Heart right ventricle (tissue), 16 donors: ENCODE results near the gene BAAT. TPM values are rescaled to one million over a fixed set of nuclear protein-coding genes. Genes with fewer than 3 reads are reported as not detected.
A peak's percentile ranks its signal among the peaks of the same experiment; 100 is the strongest.

Source experiments
- ATAC-seq, 8 donors: fragments of 200-7000 bp; cut with Tn5 transposase; one replicate each; pipeline ENCODE4 v1.9.1; 2020; ENCODE audit warnings: mild to moderate bottlenecking in 8 of 8, moderate library complexity in 8 of 8, moderate number of reproducible peaks in 1 of 8
- DNase-seq, 2 donors: peaks; one replicate each; pipeline ENCODE4 v3.0.0-alpha.2; 2020
- H3K27ac ChIP-seq, 10 donors: fragments of 200-600 bp; sonication (generic) in 2 of 10; one replicate each; pipeline versions ENCODE4 v1.5.0 to v1.8.0; 2020 to 2022; ENCODE audit warnings: mild to moderate bottlenecking in 3 of 10
- H3K27me3 ChIP-seq, 7 donors: fragments of 200-600 bp; one replicate each; pipeline ENCODE4 v1.8.0; 2021 to 2022; ENCODE audit warnings: mild to moderate bottlenecking in 2 of 7
- H3K36me3 ChIP-seq, 9 donors: fragments of 200-600 bp; sonication (generic) in 1 of 9; one replicate each; pipeline versions ENCODE4 v1.5.0 to v1.8.0; 2020 to 2022; ENCODE audit warnings: mild to moderate bottlenecking in 2 of 9
- H3K4me1 ChIP-seq, 9 donors: fragments of 200-600 bp; sonication (generic) in 1 of 9; one replicate each; pipeline versions ENCODE4 v1.5.0 to v1.8.0; 2020 to 2022; ENCODE audit warnings: mild to moderate bottlenecking in 4 of 9
- H3K4me3 ChIP-seq, 10 donors: fragments of 200-600 bp; sonication (generic) in 2 of 10; one replicate each; pipeline versions ENCODE4 v1.5.0 to v1.8.0; 2020 to 2022; ENCODE audit warnings: mild to moderate bottlenecking in 7 of 10, moderate library complexity in 2 of 10
- H3K9me3 ChIP-seq, 11 donors: fragments of 200-600 bp in 10 of 11; sonication (generic) in 2 of 11; one replicate each; pipeline versions ENCODE4 v1.5.0 to v1.8.0; 2013 to 2022; ENCODE audit warnings: mild to moderate bottlenecking in 2 of 11, control low read depth in 1 of 11, moderate library complexity in 1 of 11
- WGBS, 2 donors: extraction: QIAGEN DNeasy Blood & Tissue Kit; methylation state at CpG; one replicate each; pipeline ENCODE4 v1.1.7; 2013; ENCODE audit warnings: inconsistent platforms in 1 of 2; 5-methylcytosine and 5-hydroxymethylcytosine counted together
- intact Hi-C, 10 donors: fragments of 100-400 bp; cut with DNase I; formaldehyde crosslinking; loops; one replicate each; pipeline versions ENCODE4 v1.11.1 to v1.14.2; 2022
- polyA plus RNA-seq, 2 donors: library from polyadenylated mRNA; stranded (reverse); fragments of 200-250 nt; gene quantifications; one replicate each; pipeline ENCODE4 v1.2.3, GENCODE V29; 2013
- total RNA-seq, 10 donors: library from RNA; stranded (reverse); fragmentation: NEBNext Ultra II Directional in 3 of 10; extraction: Animal tissue kit (Norgen Biotek cat#: 25700) in 3 of 10; gene quantifications; one replicate each; pipeline versions ENCODE4 v1.2.1 to v1.2.4, GENCODE V29; 2021 to 2023
- TF ChIP-seq, protein P1 (sequence below), 9 donors: fragments of 200-600 bp; sonication (generic) in 2 of 9; IDR thresholded peaks; one replicate each; pipeline versions ENCODE4 v1.5.0 to v1.8.0; 2021 to 2022; ENCODE audit warnings: antibody characterized with exemption in 9 of 9, mild to moderate bottlenecking in 5 of 9, moderate library complexity in 1 of 9
- donor health status: Arrhythmogenic right ventricular cardiomyopathy.
- donor health status: ischemic (EF 13 %, LVEDD 7.1; RV severe dilation, severe dysfunction).
- donor health status: healthy with polysubstance abuse.
- donor health status: DM: no; HTN: yes; CAD: no.
- donor health status: DM: no; HTN: no; CAD: no.
- donor health status: ischemic (EF 25% LVEDD 6.9; RV normal size, moderate dysfunction).
- donor health status: ischemic (EF 25% LVEDD 5.7; RV mildly dilated, moderate dysfunction).
- donor health status: healthy.
- donor health status: DM: yes; HTN: yes; CAD: no.
- donor health status: Ischemic cardiomyopathy.
- donor health status: ischemic (EF 35%, LVEDD 5.7; RV mildly dilated, moderate dysfunction).
- donor health status: nonischemic (EF 11% LVEDD 7.7; RV severe dilation, severe dysfunction).
- donor health status: DM: yes; HTN: yes; CAD: no.
- donor health status: PGD.
- donor health status: ischemic (EF 29% LVEDD 5.4; RV normal size, mild dysfunction).
- donor health status: nonischemic (EF 23%, LVEDD 6.1; RV moderate dilation, normal function).

Gene BAAT
- total and polyA plus RNA-seq, 12 donors, result 0.03 to 0.15 (median 0.07) TPM; not detected in 5

DNA sequence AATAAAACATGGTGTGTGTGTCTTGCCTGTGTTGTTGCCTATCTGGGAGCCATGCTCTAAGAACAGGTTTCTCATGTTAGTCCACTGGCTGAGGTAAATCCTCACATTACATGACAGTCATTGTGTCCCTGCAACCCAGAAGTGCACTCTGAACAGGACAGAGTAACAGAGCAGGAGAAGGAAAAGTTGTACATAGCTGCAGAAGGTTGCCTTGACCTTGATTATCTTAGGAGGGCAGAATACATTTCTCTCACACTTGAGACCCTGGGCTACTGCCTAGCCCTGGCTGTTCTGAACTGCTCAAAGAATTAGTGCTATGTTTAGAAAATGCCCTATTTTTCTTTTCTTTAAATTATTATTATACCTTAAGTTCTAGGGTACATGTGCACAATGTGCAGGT lies 30.8 kb upstream of the BAAT start:
- H3K4me3 ChIP-seq, result no peak overlapping the region
- intact Hi-C loops, result no loop called here
- H3K36me3 ChIP-seq, result peaks cover 0 to 40% (median 0%) of the 10 kb centered on the region in 9 donors
- ATAC-seq (peak in 1 of 8 donors; percentile 9), DNase-seq (no peak)
- no peaks in the 10 kb centered on the region for H3K27me3 ChIP-seq
- TF ChIP-seq, protein P1, sequence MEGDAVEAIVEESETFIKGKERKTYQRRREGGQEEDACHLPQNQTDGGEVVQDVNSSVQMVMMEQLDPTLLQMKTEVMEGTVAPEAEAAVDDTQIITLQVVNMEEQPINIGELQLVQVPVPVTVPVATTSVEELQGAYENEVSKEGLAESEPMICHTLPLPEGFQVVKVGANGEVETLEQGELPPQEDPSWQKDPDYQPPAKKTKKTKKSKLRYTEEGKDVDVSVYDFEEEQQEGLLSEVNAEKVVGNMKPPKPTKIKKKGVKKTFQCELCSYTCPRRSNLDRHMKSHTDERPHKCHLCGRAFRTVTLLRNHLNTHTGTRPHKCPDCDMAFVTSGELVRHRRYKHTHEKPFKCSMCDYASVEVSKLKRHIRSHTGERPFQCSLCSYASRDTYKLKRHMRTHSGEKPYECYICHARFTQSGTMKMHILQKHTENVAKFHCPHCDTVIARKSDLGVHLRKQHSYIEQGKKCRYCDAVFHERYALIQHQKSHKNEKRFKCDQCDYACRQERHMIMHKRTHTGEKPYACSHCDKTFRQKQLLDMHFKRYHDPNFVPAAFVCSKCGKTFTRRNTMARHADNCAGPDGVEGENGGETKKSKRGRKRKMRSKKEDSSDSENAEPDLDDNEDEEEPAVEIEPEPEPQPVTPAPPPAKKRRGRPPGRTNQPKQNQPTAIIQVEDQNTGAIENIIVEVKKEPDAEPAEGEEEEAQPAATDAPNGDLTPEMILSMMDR (IDR thresholded peaks at IDR 0.05), result no peak
- no peak overlapping the region for H3K27ac ChIP-seq
- peaks cover 0 to 90% (median 41%) of the 10 kb centered on the region in 11 donors for H3K9me3 ChIP-seq
- H3K4me1 ChIP-seq, result peaks cover 0 to 15% (median 0%) of the 10 kb centered on the region in 9 donors

DNA sequence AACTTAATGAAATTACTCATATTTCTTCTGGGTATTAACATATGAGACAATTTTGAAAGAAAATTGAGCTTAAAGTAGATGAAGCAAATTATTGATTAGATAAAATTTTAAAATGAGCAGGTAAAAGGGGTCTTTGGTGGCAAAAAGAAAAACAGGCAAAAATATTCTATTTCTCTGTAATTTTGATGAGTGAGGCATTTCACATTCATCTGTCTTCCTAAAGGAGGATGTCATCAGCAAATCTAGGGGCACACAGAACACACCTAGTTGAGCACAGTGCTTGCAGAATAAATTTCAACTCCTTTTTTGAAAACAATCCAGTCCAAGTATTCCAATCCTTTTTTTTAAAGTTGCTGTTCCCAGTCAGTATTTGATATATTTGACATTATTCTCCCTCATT lies 30.0 kb upstream of the BAAT start:
- DNase-seq (no peak), ATAC-seq (no peak)
- no peak overlapping the region for H3K27ac ChIP-seq
- TF ChIP-seq, protein P1 (IDR thresholded peaks at IDR 0.05), result no peak
- H3K36me3 ChIP-seq, result peaks cover 0 to 48% (median 4%) of the 10 kb centered on the region in 9 donors
- intact Hi-C loops, result no loop called here
- no peaks in the 10 kb centered on the region for H3K27me3 ChIP-seq
- H3K4me1 ChIP-seq, result peaks cover 0 to 14% (median 0%) of the 10 kb centered on the region in 9 donors
- H3K4me3 ChIP-seq, result no peak overlapping the region
- H3K9me3 ChIP-seq, result peaks cover 0 to 97% (median 49%) of the 10 kb centered on the region in 11 donors

DNA sequence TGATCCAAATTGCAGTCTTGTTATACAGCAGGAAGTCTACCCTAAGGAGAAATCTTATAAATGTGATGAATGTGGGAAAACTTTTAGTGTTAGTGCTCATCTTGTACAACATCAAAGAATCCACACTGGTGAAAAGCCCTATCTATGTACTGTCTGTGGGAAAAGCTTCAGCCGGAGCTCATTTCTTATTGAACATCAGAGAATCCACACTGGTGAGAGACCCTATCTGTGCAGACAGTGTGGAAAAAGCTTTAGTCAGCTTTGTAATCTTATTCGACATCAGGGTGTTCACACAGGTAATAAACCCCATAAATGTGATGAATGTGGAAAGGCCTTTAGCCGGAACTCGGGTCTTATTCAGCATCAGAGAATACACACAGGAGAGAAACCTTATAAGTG lies 24.3 kb upstream of the BAAT start:
- intact Hi-C loops, result no loop called here
- DNase-seq, result no peak
- WGBS, 2 donors, result 97 to 98% methylated on average over 4 of the region's 4 CpGs

DNA sequence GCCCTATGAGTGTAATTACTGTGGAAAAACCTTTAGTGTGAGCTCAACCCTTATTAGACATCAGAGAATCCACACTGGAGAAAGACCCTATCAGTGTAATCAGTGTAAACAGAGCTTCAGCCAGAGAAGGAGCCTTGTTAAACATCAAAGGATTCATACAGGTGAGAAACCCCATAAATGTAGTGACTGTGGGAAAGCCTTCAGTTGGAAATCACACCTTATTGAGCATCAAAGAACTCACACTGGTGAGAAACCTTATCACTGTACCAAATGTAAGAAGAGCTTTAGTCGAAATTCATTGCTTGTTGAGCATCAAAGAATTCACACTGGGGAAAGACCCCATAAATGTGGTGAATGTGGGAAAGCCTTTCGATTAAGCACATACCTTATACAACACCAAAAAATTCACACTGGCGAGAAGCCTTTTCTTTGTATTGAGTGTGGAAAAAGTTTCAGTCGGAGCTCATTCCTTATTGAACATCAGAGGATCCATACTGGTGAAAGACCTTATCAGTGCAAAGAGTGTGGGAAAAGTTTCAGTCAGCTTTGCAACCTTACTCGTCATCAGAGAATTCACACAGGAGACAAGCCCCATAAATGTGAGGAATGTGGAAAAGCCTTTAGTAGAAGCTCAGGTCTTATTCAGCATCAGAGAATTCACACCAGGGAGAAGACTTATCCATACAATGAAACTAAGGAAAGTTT lies 23.7 kb upstream of the BAAT start:
- no peak overlapping the region for H3K4me3 ChIP-seq
- WGBS, 2 donors, result 98% methylated on average over 5 of the region's 5 CpGs
- peak in 2 of 8 donors; percentile 10 to 19 for ATAC-seq

More for the DNA sequence above, 24.3 kb upstream of the BAAT start:
- H3K4me1 ChIP-seq, result no peaks in the 10 kb centered on the region
- H3K36me3 ChIP-seq, result peaks cover 21 to 92% (median 59%) of the 10 kb centered on the region in 9 donors
- ATAC-seq, result peak in 2 of 8 donors; percentile 25
- TF ChIP-seq, protein P1 (IDR thresholded peaks at IDR 0.05), result no peak
- no peak overlapping the region for H3K27ac ChIP-seq
- no peak overlapping the region for H3K4me3 ChIP-seq
- no peaks in the 10 kb centered on the region for H3K27me3 ChIP-seq
- peaks cover 4 to 100% (median 95%) of the 10 kb centered on the region in 11 donors for H3K9me3 ChIP-seq

More for the DNA sequence above, 23.7 kb upstream of the BAAT start:
- H3K36me3 ChIP-seq, result peaks cover 21 to 92% (median 64%) of the 10 kb centered on the region in 9 donors
- H3K27me3 ChIP-seq, result no peaks in the 10 kb centered on the region
- TF ChIP-seq, protein P1 (IDR thresholded peaks at IDR 0.05), result no peak
- H3K27ac ChIP-seq, result no peak overlapping the region
- DNase-seq, result no peak
- H3K4me1 ChIP-seq, result no peaks in the 10 kb centered on the region
- H3K9me3 ChIP-seq, result peaks cover 4 to 100% (median 94%) of the 10 kb centered on the region in 11 donors
- intact Hi-C loops, result no loop called here
